ENCODE results near the gene PALLD. TPM values are rescaled to one million over a fixed set of nuclear protein-coding genes. Genes with fewer than 3 reads are reported as not detected.

The PALLD gene
- total RNA-seq, 4 donors from 2014 or later: 60.2 to 437 (median 118) TPM

GRCh38 chr4:168879188-168879587, 382.3 kb downstream of the PALLD start:
- DNase-seq: no peak
- H3K36me3 ChIP-seq: peaks cover 0 to 41% (median 0%) of the 10 kb centered on the region in 3 donors
- peaks cover 7 to 76% (median 12%) of the 10 kb centered on the region in 3 donors for H3K4me1 ChIP-seq
- no peaks in the 10 kb centered on the region for H3K9me3 ChIP-seq
- H3K4me3 ChIP-seq: no peak overlapping the region
- peaks cover 0 to 8% (median 0%) of the 10 kb centered on the region in 4 donors for H3K27me3 ChIP-seq
- intact Hi-C loops (cut with DNase I): no loop called here
- TF ChIP-seq POLR2A (IDR thresholded peaks at IDR 0.05): no peak
- TF ChIP-seq CTCF (IDR thresholded peaks at IDR 0.05): no peak
- peak overlapping the region in 3 of 4 donors; percentile 62 to 83 (median 82) for H3K27ac ChIP-seq

- intact Hi-C loops (cut with DNase I): no loop called here
- WGBS, 2 donors: 52 to 62% methylated on average over 6 of the region's 6 CpGs
These were observed 383.3 kb downstream of the PALLD start for GRCh38 chr4:168880072-168880675.

DNA sequence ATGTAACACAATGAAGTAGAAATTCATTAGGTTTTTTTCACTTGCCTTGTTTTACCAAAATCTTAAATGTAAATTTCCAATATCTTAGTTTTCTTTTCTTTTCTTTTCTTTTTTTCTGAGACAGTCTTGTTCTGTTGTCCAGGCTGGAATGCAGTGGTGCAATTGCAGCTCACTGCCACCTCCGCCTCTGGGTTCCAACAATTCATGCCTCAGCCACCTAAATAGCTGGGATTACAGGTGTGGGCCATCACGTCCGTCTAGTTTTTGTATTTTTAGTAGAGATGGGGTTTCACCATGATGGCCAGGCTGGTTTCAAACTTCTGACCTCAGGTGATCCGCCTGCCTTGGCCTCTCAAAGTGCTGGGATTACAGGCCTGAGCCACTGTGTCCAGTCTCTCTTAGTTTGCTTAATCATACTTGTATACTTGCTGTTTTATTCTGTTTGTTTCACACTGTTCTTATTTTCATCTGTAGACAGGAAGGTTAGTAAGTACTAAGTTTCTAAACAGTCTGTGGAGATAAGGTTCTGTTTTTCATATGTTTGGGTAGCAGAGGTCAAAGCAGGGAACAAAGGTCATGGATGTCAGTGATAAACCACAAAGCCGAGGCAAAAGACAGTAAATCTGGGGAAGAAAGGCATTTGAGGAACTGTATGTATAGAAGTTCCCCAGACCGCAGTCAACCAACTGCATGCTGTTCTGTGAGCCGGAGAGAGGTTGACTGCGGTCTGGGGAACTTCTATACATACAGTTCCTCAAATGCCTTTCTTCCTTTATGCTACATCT, 384.2 kb downstream of the PALLD start:
- DNase-seq: no peak
- Histone ChIP-seq H3K27me3 (peaks cover 0 to 8% (median 0%) of the 10 kb centered on the region in 4 donors), H3K9me3 (no peaks in the 10 kb centered on the region), H3K4me3 (no peak overlapping the region), H3K27ac (peak overlapping the region in 3 of 4 donors; percentile 0 to 82 (median 62)), H3K4me1 (peaks cover 8 to 76% (median 12%) of the 10 kb centered on the region in 3 donors), H3K36me3 (peaks cover 0 to 46% (median 0%) of the 10 kb centered on the region in 3 donors)
- WGBS, 2 donors: 65 to 77% methylated on average over 8 of the region's 8 CpGs
- TF ChIP-seq CTCF (IDR thresholded peaks at IDR 0.05): no peak
- no peak for TF ChIP-seq POLR2A (IDR thresholded peaks at IDR 0.05)
- intact Hi-C loops (cut with DNase I): no loop called here

More at GRCh38 chr4:168880072-168880675, 383.3 kb downstream of the PALLD start:
- Histone ChIP-seq H3K9me3 (no peaks in the 10 kb centered on the region), H3K36me3 (peaks cover 0 to 46% (median 0%) of the 10 kb centered on the region in 3 donors), H3K4me1 (peaks cover 7 to 82% (median 12%) of the 10 kb centered on the region in 3 donors), H3K27ac (peak overlapping the region in 2 of 4 donors; percentile 62 to 82), H3K4me3 (no peak overlapping the region), H3K27me3 (peaks cover 0 to 8% (median 0%) of the 10 kb centered on the region in 4 donors)
- DNase-seq: no peak
- no peak for TF ChIP-seq POLR2A (IDR thresholded peaks at IDR 0.05)
- TF ChIP-seq CTCF (IDR thresholded peaks at IDR 0.05): no peak

GRCh38 chr4:168881781-168882420, 385.0 kb downstream of the PALLD start:
- 81 to 88% methylated on average over 7 of the region's 7 CpGs for WGBS, 2 donors
- Histone ChIP-seq H3K4me1 (peaks cover 12 to 74% (median 12%) of the 10 kb centered on the region in 3 donors), H3K27me3 (peaks cover 0 to 8% (median 0%) of the 10 kb centered on the region in 4 donors), H3K27ac (peak overlapping the region; percentile 8 to 82 (median 40)), H3K4me3 (no peak overlapping the region), H3K36me3 (peaks cover 0 to 46% (median 0%) of the 10 kb centered on the region in 3 donors), H3K9me3 (no peaks in the 10 kb centered on the region)
- no peak for DNase-seq
- intact Hi-C loops (cut with DNase I): no loop called here
- TF ChIP-seq POLR2A (IDR thresholded peaks at IDR 0.05): no peak
- TF ChIP-seq CTCF (IDR thresholded peaks at IDR 0.05): no peak

Measured in esophagus squamous epithelium (tissue), 5 donors.